AG20443 (cell line): ENCODE results near the gene NT5C3A.
A peak's percentile ranks its signal among the peaks of the same experiment; 100 is the strongest.
"Not testable (repeated sequence)": the region's sequence is repeated elsewhere in the genome, so short reads cannot be mapped to it uniquely, and the experiment has no call there.

Source experiments
- DNase-seq: peaks from one replicate; pipeline ENCODE4 v3.0.0; 2012; ENCODE audit warnings: low spot score, mixed read lengths

The NT5C3A gene

GRCh38 chr7:32979902-32980301 is 82.7 kb downstream of the NT5C3A start:
- DNase-seq, result not testable (repeated sequence)

GRCh38 chr7:32979246-32979645 is 83.3 kb downstream of the NT5C3A start:
- DNase-seq, result peak; percentile 60

GRCh38 chr7:32977159-32977558 is 85.4 kb downstream of the NT5C3A start:
- DNase-seq, result not testable (repeated sequence)

- not testable (repeated sequence) for DNase-seq
These were observed 90.6 kb downstream of the NT5C3A start for GRCh38 chr7:32971967-32972366.

- DNase-seq, result not testable (repeated sequence)
These were observed 95.4 kb downstream of the NT5C3A start for GRCh38 chr7:32967268-32967582.

- DNase-seq, result not testable (repeated sequence)
These were observed 95.9 kb downstream of the NT5C3A start for GRCh38 chr7:32966489-32967267.

- DNase-seq, result not testable (repeated sequence)
These were observed 98.0 kb downstream of the NT5C3A start for GRCh38 chr7:32964461-32965159.
